IMR-90 (cell line): Measurements from ENCODE around the gene ADISSP. TPM values are rescaled to one million over a fixed set of nuclear protein-coding genes. Genes with fewer than 3 reads are reported as not detected.
A peak's percentile ranks its signal among the peaks of the same experiment; 100 is the strongest.

Source experiments
- ATAC-seq: fragments of 200-7000 bp; cut with Tn5 transposase; 2 replicates; pipeline ENCODE4 v1.9.1; 2020; ENCODE audit warnings: low read depth, mild to moderate bottlenecking, moderate library complexity
- BruUV-seq: library from RNA; stranded (reverse); fragments of 400-500 nt; replicated peaks from 2 replicates; lab custom pipeline; 2021; lab: Mats Ljungman, UMichigan
- CTCF ChIA-PET: fragments of 300-600 bp; formaldehyde crosslinking; extraction: SDS; loops from one replicate; lab custom pipeline; 2021; ENCODE audit warnings: antibody characterized with exemption; lab: Yijun Ruan, JAX
- POLR2A ChIA-PET: fragments of 300-600 bp; sonication (Branson Sonifier 250); formaldehyde crosslinking; loops from one replicate; lab custom pipeline; 2022; ENCODE audit warnings: antibody characterized with exemption; ENCODE audit not compliant: unreplicated experiment; lab: Charles Lee
- DNase-seq: peaks from one replicate; pipeline ENCODE4 v3.0.0; 2013
- H2AFZ ChIP-seq: replicated peaks from 2 replicates; pipeline ENCODE3; 2013; ENCODE audit warnings: low read length, mild to moderate bottlenecking; ENCODE audit not compliant: poor library complexity
- H2AK5ac ChIP-seq: 2 replicates; pipeline ENCODE4 v1.6.1; 2013; ENCODE audit warnings: low read depth, low read length, inconsistent platforms
- H2AK9ac ChIP-seq: replicated peaks from 2 replicates; pipeline ENCODE3; 2013; ENCODE audit warnings: mild to moderate bottlenecking, low read depth, low read length, moderate library complexity; ENCODE audit not compliant: poor library complexity
- H2BK120ac ChIP-seq: 2 replicates; pipeline ENCODE4 v1.6.1; 2013; ENCODE audit warnings: low read depth, low read length, inconsistent platforms
- H2BK15ac ChIP-seq: 3 replicates; pipeline ENCODE4 v1.6.1; 2013; ENCODE audit warnings: low read depth, low read length, inconsistent platforms
- H2BK20ac ChIP-seq: 2 replicates; pipeline ENCODE4 v1.6.1; 2013; ENCODE audit warnings: low read depth, mild to moderate bottlenecking, inconsistent platforms, low read length, moderate library complexity
- H2BK5ac ChIP-seq: 2 replicates; pipeline ENCODE4 v1.6.1; 2013; ENCODE audit warnings: mild to moderate bottlenecking, low read depth, low read length, inconsistent platforms; ENCODE audit not compliant: poor library complexity, severe bottlenecking
- H3K14ac ChIP-seq: replicated peaks from 2 replicates; pipeline ENCODE4 v1.6.1; 2013; ENCODE audit warnings: low read depth, low read length, inconsistent platforms
- H3K18ac ChIP-seq: 2 replicates; pipeline ENCODE4 v1.6.1; 2013; ENCODE audit warnings: low read depth, low read length, control low read depth
- H3K23ac ChIP-seq: 2 replicates; pipeline ENCODE4 v1.6.1; 2013; ENCODE audit warnings: low read depth, low read length, inconsistent platforms
- H3K27ac ChIP-seq: 2 replicates; pipeline ENCODE4 v1.5.1; 2013; ENCODE audit warnings: mild to moderate bottlenecking, control low read depth, low read length; ENCODE audit not compliant: insufficient read depth
- H3K27me3 ChIP-seq: 2 replicates; pipeline ENCODE4 v1.6.1; 2013; ENCODE audit warnings: low read length; ENCODE audit not compliant: control insufficient read depth, insufficient read depth
- H3K36me3 ChIP-seq: 2 replicates; pipeline ENCODE4 v1.6.1; 2013; ENCODE audit warnings: low read length, mixed read lengths; ENCODE audit not compliant: control insufficient read depth, insufficient read depth
- H3K4ac ChIP-seq: 2 replicates; pipeline ENCODE4 v1.6.1; 2013; ENCODE audit warnings: low read depth, low read length, inconsistent platforms
- H3K4me1 ChIP-seq: 2 replicates; pipeline ENCODE4 v1.6.1; 2013; ENCODE audit warnings: low read length, mixed read lengths; ENCODE audit not compliant: control insufficient read depth, insufficient read depth
- H3K4me2 ChIP-seq: 2 replicates; pipeline ENCODE4 v1.6.1; 2013; ENCODE audit warnings: low read depth, mild to moderate bottlenecking, control low read depth, low read length, moderate library complexity
- H3K4me3 ChIP-seq: 2 replicates; pipeline ENCODE4 v1.5.1; 2013; ENCODE audit warnings: low read depth, mild to moderate bottlenecking, control low read depth, low read length, moderate library complexity; ENCODE audit not compliant: insufficient read depth
- H3K56ac ChIP-seq: 2 replicates; pipeline ENCODE4 v1.6.1; 2013; ENCODE audit warnings: low read length, inconsistent platforms; ENCODE audit not compliant: insufficient read depth; ENCODE audit errors: extremely low read depth
- H3K79me1 ChIP-seq, 2 experiments: 2 replicates each; pipeline ENCODE4 v1.6.1; 2013; ENCODE audit warnings: low read length in 2 of 2, inconsistent platforms in 1 of 2, low read depth in 1 of 2
- H3K9ac ChIP-seq: 2 replicates; pipeline ENCODE4 v1.6.1; 2013; ENCODE audit warnings: low read depth, low read length, control low read depth
- H3K9me1 ChIP-seq: 2 replicates; pipeline ENCODE4 v1.6.1; 2013; ENCODE audit warnings: low read length, inconsistent platforms; ENCODE audit not compliant: insufficient read depth
- H3K9me3 ChIP-seq: 2 replicates; pipeline ENCODE4 v1.6.1; 2013; ENCODE audit warnings: low read length; ENCODE audit not compliant: control insufficient read depth, insufficient read depth
- H4K20me1 ChIP-seq: 2 replicates; pipeline ENCODE4 v1.6.1; 2013; ENCODE audit warnings: low read length, inconsistent platforms; ENCODE audit not compliant: insufficient read depth
- H4K5ac ChIP-seq: 2 replicates; pipeline ENCODE4 v1.6.1; 2013; ENCODE audit warnings: mild to moderate bottlenecking, low read depth, low read length, control low read depth
- H4K8ac ChIP-seq, 2 experiments: 2 replicates each; pipeline ENCODE4 v1.6.1; 2013; ENCODE audit warnings: low read depth in 2 of 2, low read length in 2 of 2, control low read depth in 1 of 2, inconsistent platforms in 1 of 2
- H4K91ac ChIP-seq: 2 replicates; pipeline ENCODE4 v1.6.1; 2013; ENCODE audit warnings: low read depth, low read length, inconsistent platforms; ENCODE audit not compliant: insufficient read depth
- BHLHE40 ChIP-seq: fragments of 150-350 bp; IDR thresholded peaks from 2 replicates; pipeline ENCODE4 v1.6.1; 2016; ENCODE audit warnings: mild to moderate bottlenecking, low read depth, low read length
- CEBPB ChIP-seq: IDR thresholded peaks from 2 replicates; pipeline ENCODE4 v1.6.1; 2012; ENCODE audit warnings: low read depth, low read length, improper control_type of control experiment
- CHD1 ChIP-seq: IDR thresholded peaks from 2 replicates; pipeline ENCODE4 v1.6.1; 2012; ENCODE audit warnings: low read depth, low read length, improper control_type of control experiment
- MAFK ChIP-seq: IDR thresholded peaks from 2 replicates; pipeline ENCODE4 v1.6.1; 2012; ENCODE audit warnings: low read depth, low read length, improper control_type of control experiment
- MAZ ChIP-seq: IDR thresholded peaks from 2 replicates; pipeline ENCODE4 v1.6.1; 2012; ENCODE audit warnings: low read depth, mild to moderate bottlenecking, low read length, improper control_type of control experiment, moderate library complexity, borderline replicate concordance
- MXI1 ChIP-seq: IDR thresholded peaks from 2 replicates; pipeline ENCODE4 v1.6.1; 2012; ENCODE audit warnings: low read depth, mild to moderate bottlenecking, low read length, moderate library complexity, borderline replicate concordance
- NFE2L2 ChIP-seq: fragments of 150-350 bp; IDR thresholded peaks from 2 replicates; pipeline ENCODE4 v1.6.1; 2016; ENCODE audit warnings: low read depth, mild to moderate bottlenecking, low read length
- POLR2A ChIP-seq: IDR thresholded peaks from 2 replicates; pipeline ENCODE4 v1.6.1; 2012; ENCODE audit warnings: mild to moderate bottlenecking, low read depth, low read length
- RAD21 ChIP-seq: IDR thresholded peaks from 2 replicates; pipeline ENCODE4 v1.6.1; 2012; ENCODE audit warnings: low read length, improper control_type of control experiment
- RCOR1 ChIP-seq: IDR thresholded peaks from 2 replicates; pipeline ENCODE4 v1.6.1; 2012; ENCODE audit warnings: mild to moderate bottlenecking, low read length, improper control_type of control experiment; ENCODE audit not compliant: insufficient replicate concordance
- RFX5 ChIP-seq: IDR thresholded peaks from 2 replicates; pipeline ENCODE4 v1.8.0; 2012; ENCODE audit warnings: low read depth, mild to moderate bottlenecking, low read length, moderate library complexity
- SMC3 ChIP-seq: fragments of 150-350 bp; IDR thresholded peaks from 2 replicates; pipeline ENCODE4 v1.6.1; 2016; ENCODE audit warnings: low read depth, mild to moderate bottlenecking, antibody characterized with exemption, low read length, moderate library complexity
- WGBS, 2 experiments: methylation state at CpG; one replicate each; pipeline versions ENCODE4 v1.1.5 to v1.1.7; 2013; ENCODE audit warnings: missing lambda C conversion rate in 2 of 2; ENCODE audit not compliant: insufficient read length in 1 of 2; ENCODE audit errors: extremely low coverage in 2 of 2; 5-methylcytosine and 5-hydroxymethylcytosine counted together
- dilution Hi-C: fragments of 300-500 bp; cut with HindIII; formaldehyde crosslinking; loops from one replicate; pipeline ENCODE4 v1.14.3; 2018; ENCODE audit warnings: low sequenced_read_pairs; ENCODE audit not compliant: unreplicated experiment
- in situ Hi-C: fragments of 300-500 bp; cut with MboI; formaldehyde crosslinking; loops from 3 replicates; pipeline ENCODE4 v1.14.3; 2019; ENCODE audit warnings: low sequenced_read_pairs, inconsistent platforms, mixed read lengths
- intact Hi-C: fragments of 100-400 bp; cut with micrococcal nuclease; formaldehyde crosslinking; loops from 2 replicates; pipeline ENCODE4 v1.10.0; 2022
- polyA plus RNA-seq, 3 experiments: library from polyadenylated mRNA; depleted of rRNA; stranded (reverse); fragments of >200 nt; gene quantifications; 2 replicates each; pipeline ENCODE4 v1.2.3, GENCODE V29; 2012; ENCODE audit warnings: low replicate concordance in 1 of 3
- total RNA-seq: library from RNA; depleted of rRNA; stranded (reverse); fragments of >200 nt; gene quantifications from 2 replicates; pipeline ENCODE4 v1.2.3, GENCODE V29; 2012
- TF ChIP-seq, protein P1 (sequence below): fragments of 150-350 bp; IDR thresholded peaks from 2 replicates; pipeline ENCODE4 v1.6.1; 2017; ENCODE audit warnings: mild to moderate bottlenecking, antibody characterized with exemption, low read length, low read depth

Gene ADISSP
- total and polyA plus RNA-seq, 2 of the 4 experiments (the other 2 are of a cell fraction) = 31.9 to 58.2 TPM

DNA sequence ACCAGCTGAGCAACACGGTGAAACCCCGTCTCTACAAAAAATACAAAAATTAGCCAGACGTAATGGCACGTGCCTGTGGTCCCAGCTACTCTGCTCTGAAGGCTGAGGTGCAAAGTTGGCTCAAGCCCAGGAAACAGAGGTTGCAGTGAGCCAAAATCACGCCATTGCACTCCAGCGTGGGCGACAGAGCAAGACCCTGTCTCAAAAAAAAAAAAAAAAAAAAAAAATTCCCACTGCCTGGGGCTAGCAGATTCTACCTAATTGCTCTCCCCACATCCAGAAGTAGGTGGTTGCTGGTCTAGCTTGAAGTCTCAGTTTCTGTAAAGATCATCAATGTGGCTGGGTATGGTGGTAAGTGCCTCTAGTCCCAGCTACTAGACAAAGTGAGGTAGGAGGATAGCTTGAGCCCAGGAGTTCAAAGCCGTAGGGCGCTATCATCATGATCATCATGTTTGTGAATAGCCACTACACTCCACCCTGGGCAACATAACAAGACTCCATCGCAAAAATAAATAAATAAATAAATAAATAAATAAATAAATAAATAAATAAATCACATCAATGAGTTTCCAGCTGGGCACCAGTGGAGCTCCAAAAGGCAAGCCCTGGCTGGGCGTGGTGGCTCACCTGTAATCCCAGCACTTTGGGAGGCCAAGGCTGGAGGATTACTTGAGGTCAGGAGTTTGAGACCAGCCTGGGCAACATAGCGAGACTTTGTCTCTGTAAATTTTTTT is 46.5 kb upstream of the ADISSP start:
- Histone ChIP-seq H3K18ac (no peak overlapping the region), H3K9ac (no peak overlapping the region), H2BK5ac (no peak overlapping the region), H4K8ac (no peak overlapping the region; a peak in 2 of 4 replicates), H2AFZ (no peak overlapping the region), H3K27ac (no peak overlapping the region), H3K27me3 (no peaks in the 10 kb centered on the region), H3K4me3 (no peak overlapping the region), H4K5ac (no peak overlapping the region), H3K23ac (no peak overlapping the region), H2BK15ac (peak overlapping the region; percentile 88; the same call in 1 of the 3 replicates), H3K4ac (peak overlapping the region; percentile 91), H4K20me1 (no peaks in the 10 kb centered on the region), H3K79me1 (peaks cover 4 to 28% of the 10 kb centered on the region in 2 experiments; a peak in 3 of 4 replicates), H3K56ac (no peak overlapping the region), H4K91ac (no peak overlapping the region), H3K9me1 (peaks cover 19% of the 10 kb centered on the region), H2BK20ac (peak overlapping the region; percentile 52; the same call in 1 of the 2 replicates), H3K9me3 (no peaks in the 10 kb centered on the region), H3K14ac (no peak overlapping the region), H3K4me1 (peaks cover 15% of the 10 kb centered on the region), H2AK5ac (peak overlapping the region; percentile 98; the same call in 1 of the 2 replicates), H3K4me2 (no peak overlapping the region), H2BK120ac (peak overlapping the region; percentile 62; the same call in 1 of the 2 replicates), H2AK9ac (no peak overlapping the region), H3K36me3 (no peaks in the 10 kb centered on the region)
- ChIA-PET POLR2A (no interaction called here), CTCF (no interaction called here)
- no peak for TF ChIP-seq NFE2L2
- TF ChIP-seq MXI1 = no peak
- no peak for TF ChIP-seq CHD1
- no peak for TF ChIP-seq BHLHE40
- TF ChIP-seq SMC3 = no peak
- TF ChIP-seq MAFK = no peak
- TF ChIP-seq MAZ = no peak
- TF ChIP-seq CEBPB = no peak
- TF ChIP-seq POLR2A = no peak
- no peak for TF ChIP-seq RCOR1
- TF ChIP-seq, protein P1, sequence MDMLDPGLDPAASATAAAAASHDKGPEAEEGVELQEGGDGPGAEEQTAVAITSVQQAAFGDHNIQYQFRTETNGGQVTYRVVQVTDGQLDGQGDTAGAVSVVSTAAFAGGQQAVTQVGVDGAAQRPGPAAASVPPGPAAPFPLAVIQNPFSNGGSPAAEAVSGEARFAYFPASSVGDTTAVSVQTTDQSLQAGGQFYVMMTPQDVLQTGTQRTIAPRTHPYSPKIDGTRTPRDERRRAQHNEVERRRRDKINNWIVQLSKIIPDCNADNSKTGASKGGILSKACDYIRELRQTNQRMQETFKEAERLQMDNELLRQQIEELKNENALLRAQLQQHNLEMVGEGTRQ = no peak
- no peak for TF ChIP-seq RAD21
- TF ChIP-seq RFX5 = no peak
- BruUV-seq = no TSS peak
- DNase-seq = no peak
- in situ Hi-C loops = no loop called here
- intact Hi-C loops = loop anchor here (2.0 kb wide), 1 partner anchor 15 kb away; no protein-coding TSS in a partner anchor
- no peak for ATAC-seq
- 88% methylated on average over 2 of the region's 12 CpGs; no CpG with 5 or more reads in 1 of the 2 experiments for WGBS, 2 experiments
- dilution Hi-C loops = no loop called here
